ENCODE results near the gene CRIM1.

GRCh38 chr2:36425608-36426355 is 70.2 kb downstream of the CRIM1 start:
- TF ChIP-seq TAF1 (IDR thresholded peaks at IDR 0.05; ENCODE audit: borderline replicate concordance, insufficient read depth, low read length) (no peak), REST (IDR thresholded peaks at IDR 0.05; ENCODE audit: insufficient read depth in 1 of 2, low read depth in 2 of 2, low read length in 2 of 2) (no peak), SIN3A (IDR thresholded peaks at IDR 0.05; ENCODE audit: borderline replicate concordance, insufficient read depth, low read length) (no peak)
